Measurements from ENCODE around the gene LINGO1. TPM values are rescaled to one million over a fixed set of nuclear protein-coding genes. Genes with fewer than 3 reads are reported as not detected.

LINGO1 gene
- total and polyA plus RNA-seq, 4 donors, result 0.50 to 1.6 (median 0.75) TPM; not detected in 1

DNA sequence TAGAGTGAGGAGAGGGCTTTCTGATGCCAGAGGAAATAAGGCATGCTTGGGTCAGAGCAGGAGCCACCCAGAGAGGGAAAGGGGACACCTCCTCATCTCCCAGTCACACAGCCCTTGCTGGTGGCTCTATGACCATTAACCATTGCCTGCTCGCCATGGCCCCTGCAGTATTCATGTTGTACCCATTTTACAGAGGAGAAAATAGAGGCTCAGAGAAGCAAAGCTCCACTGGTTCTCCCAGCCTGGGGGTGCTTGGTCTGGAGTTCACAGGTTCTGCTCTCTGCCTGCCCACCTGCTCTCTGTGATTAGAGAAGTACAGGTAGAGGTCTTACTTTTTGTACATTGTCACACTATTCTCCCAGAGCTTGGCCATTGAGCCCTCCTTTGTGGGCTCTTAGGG lies 56.2 kb downstream of the LINGO1 start:
- TF ChIP-seq HNF4G (IDR thresholded peaks at IDR 0.05) (no peak), TAF1 (conservative IDR thresholded peaks at IDR 0.05) (no peak), SP1 (IDR thresholded peaks at IDR 0.05) (no peak), FOXA1 (IDR thresholded peaks at IDR 0.05) (no peak), NR2F2 (IDR thresholded peaks at IDR 0.05) (no peak), YY1 (IDR thresholded peaks at IDR 0.05) (no peak), RAD21 (IDR thresholded peaks at IDR 0.05) (no peak)
- TF ChIP-seq, protein P1, sequence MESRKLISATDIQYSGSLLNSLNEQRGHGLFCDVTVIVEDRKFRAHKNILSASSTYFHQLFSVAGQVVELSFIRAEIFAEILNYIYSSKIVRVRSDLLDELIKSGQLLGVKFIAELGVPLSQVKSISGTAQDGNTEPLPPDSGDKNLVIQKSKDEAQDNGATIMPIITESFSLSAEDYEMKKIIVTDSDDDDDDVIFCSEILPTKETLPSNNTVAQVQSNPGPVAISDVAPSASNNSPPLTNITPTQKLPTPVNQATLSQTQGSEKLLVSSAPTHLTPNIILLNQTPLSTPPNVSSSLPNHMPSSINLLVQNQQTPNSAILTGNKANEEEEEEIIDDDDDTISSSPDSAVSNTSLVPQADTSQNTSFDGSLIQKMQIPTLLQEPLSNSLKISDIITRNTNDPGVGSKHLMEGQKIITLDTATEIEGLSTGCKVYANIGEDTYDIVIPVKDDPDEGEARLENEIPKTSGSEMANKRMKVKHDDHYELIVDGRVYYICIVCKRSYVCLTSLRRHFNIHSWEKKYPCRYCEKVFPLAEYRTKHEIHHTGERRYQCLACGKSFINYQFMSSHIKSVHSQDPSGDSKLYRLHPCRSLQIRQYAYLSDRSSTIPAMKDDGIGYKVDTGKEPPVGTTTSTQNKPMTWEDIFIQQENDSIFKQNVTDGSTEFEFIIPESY (IDR thresholded peaks at IDR 0.05), result no peak
- TF ChIP-seq, protein P2, sequence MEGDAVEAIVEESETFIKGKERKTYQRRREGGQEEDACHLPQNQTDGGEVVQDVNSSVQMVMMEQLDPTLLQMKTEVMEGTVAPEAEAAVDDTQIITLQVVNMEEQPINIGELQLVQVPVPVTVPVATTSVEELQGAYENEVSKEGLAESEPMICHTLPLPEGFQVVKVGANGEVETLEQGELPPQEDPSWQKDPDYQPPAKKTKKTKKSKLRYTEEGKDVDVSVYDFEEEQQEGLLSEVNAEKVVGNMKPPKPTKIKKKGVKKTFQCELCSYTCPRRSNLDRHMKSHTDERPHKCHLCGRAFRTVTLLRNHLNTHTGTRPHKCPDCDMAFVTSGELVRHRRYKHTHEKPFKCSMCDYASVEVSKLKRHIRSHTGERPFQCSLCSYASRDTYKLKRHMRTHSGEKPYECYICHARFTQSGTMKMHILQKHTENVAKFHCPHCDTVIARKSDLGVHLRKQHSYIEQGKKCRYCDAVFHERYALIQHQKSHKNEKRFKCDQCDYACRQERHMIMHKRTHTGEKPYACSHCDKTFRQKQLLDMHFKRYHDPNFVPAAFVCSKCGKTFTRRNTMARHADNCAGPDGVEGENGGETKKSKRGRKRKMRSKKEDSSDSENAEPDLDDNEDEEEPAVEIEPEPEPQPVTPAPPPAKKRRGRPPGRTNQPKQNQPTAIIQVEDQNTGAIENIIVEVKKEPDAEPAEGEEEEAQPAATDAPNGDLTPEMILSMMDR (IDR thresholded peaks at IDR 0.05; ENCODE audit: low read depth, low read length, missing input control), result no peak
- WGBS, result 97% methylated on average over 1 of the region's 1 CpG

DNA sequence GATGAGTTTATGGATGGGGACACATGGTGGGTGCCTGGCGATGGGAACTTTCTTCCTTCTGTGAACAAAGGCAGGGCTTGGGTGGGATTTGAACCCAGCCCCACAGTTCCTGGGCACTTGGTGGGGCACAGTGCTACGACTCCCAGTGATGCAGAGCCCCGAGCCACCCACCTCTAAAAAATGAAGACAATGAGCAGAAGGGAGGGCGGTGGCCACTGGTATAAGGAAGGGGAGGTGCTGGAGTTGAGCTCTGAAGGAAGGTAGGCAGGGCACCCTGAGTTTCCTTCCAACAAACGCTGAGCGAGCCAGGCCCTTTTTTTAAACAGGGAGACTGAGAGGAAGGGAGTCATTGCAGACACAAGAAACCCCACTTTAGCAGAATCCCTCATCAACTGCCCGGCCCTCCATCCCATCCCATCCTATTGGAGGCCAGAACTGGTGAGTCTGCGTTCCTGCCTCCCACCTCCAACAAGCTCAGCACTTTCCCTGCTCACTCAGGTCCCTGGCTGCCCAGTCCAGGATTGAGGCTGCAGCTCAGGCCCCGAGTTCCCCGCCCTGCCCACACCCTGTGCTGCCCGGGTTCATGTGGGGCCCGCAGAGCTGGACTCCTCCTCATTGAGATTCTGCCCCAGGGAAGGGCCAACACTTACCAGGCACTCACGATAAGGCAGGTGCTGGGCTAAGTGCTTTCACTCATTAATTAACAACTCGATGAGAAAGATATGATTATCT lies 57.3 kb downstream of the LINGO1 start:
- TF ChIP-seq EGR1 (IDR thresholded peaks at IDR 0.05; ENCODE audit: low read depth in 2 of 2) (no peak), SP1 (IDR thresholded peaks at IDR 0.05) (no peak), NR2F2 (IDR thresholded peaks at IDR 0.05) (no peak), FOXA2 (IDR thresholded peaks at IDR 0.05) (no peak), RAD21 (IDR thresholded peaks at IDR 0.05) (no peak), YY1 (IDR thresholded peaks at IDR 0.05) (no peak), GABPA (IDR thresholded peaks at IDR 0.05 in 1 of 2, conservative IDR thresholded peaks at IDR 0.05 in 1 of 2) (no peak), RXRA (IDR thresholded peaks at IDR 0.05) (no peak), JUND (IDR thresholded peaks at IDR 0.05) (no peak), FOXA1 (IDR thresholded peaks at IDR 0.05) (no peak), HNF4G (IDR thresholded peaks at IDR 0.05) (no peak)
- TF ChIP-seq, protein P3, sequence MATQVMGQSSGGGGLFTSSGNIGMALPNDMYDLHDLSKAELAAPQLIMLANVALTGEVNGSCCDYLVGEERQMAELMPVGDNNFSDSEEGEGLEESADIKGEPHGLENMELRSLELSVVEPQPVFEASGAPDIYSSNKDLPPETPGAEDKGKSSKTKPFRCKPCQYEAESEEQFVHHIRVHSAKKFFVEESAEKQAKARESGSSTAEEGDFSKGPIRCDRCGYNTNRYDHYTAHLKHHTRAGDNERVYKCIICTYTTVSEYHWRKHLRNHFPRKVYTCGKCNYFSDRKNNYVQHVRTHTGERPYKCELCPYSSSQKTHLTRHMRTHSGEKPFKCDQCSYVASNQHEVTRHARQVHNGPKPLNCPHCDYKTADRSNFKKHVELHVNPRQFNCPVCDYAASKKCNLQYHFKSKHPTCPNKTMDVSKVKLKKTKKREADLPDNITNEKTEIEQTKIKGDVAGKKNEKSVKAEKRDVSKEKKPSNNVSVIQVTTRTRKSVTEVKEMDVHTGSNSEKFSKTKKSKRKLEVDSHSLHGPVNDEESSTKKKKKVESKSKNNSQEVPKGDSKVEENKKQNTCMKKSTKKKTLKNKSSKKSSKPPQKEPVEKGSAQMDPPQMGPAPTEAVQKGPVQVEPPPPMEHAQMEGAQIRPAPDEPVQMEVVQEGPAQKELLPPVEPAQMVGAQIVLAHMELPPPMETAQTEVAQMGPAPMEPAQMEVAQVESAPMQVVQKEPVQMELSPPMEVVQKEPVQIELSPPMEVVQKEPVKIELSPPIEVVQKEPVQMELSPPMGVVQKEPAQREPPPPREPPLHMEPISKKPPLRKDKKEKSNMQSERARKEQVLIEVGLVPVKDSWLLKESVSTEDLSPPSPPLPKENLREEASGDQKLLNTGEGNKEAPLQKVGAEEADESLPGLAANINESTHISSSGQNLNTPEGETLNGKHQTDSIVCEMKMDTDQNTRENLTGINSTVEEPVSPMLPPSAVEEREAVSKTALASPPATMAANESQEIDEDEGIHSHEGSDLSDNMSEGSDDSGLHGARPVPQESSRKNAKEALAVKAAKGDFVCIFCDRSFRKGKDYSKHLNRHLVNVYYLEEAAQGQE (IDR thresholded peaks at IDR 0.05), result no peak
- TF ChIP-seq, protein P4, sequence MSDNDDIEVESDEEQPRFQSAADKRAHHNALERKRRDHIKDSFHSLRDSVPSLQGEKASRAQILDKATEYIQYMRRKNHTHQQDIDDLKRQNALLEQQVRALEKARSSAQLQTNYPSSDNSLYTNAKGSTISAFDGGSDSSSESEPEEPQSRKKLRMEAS (IDR thresholded peaks at IDR 0.05), result no peak
- TF ChIP-seq, protein P2 (IDR thresholded peaks at IDR 0.05; ENCODE audit: low read depth, low read length, missing input control), result no peak
- TF ChIP-seq, protein P5, sequence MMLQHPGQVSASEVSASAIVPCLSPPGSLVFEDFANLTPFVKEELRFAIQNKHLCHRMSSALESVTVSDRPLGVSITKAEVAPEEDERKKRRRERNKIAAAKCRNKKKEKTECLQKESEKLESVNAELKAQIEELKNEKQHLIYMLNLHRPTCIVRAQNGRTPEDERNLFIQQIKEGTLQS (IDR thresholded peaks at IDR 0.05), result no peak
- Histone ChIP-seq H3K9ac (ENCODE audit: low read depth in 1 of 2, low read length in 2 of 2) (no peak overlapping the region), H3K9me3 (ENCODE audit: control insufficient read depth in 4 of 4, low read length in 3 of 4) (no peaks in the 10 kb centered on the region), H3K36me3 (ENCODE audit: control insufficient read depth in 4 of 4, insufficient read depth in 3 of 4, low read depth in 1 of 4, low read length in 3 of 4) (no peaks in the 10 kb centered on the region), H3K27me3 (ENCODE audit: control insufficient read depth in 4 of 4, insufficient read depth in 4 of 4, low read length in 3 of 4) (no peaks in the 10 kb centered on the region), H3K27ac (ENCODE audit: low read depth in 1 of 2, low read length in 2 of 2) (no peak overlapping the region), H3K4me1 (ENCODE audit: control insufficient read depth in 4 of 4, insufficient read depth in 4 of 4, low read length in 3 of 4) (no peaks in the 10 kb centered on the region), H3K4me3 (ENCODE audit: low read depth in 1 of 3, low read length in 3 of 3) (no peak overlapping the region)
- no peak for DNase-seq (ENCODE audit: low spot score)
- 84% methylated on average over 14 of the region's 14 CpGs for WGBS

More for the DNA sequence above, 56.2 kb downstream of the LINGO1 start:
- Histone ChIP-seq H3K27me3 (ENCODE audit: control insufficient read depth in 4 of 4, insufficient read depth in 4 of 4, low read length in 3 of 4) (no peaks in the 10 kb centered on the region), H3K9me3 (ENCODE audit: control insufficient read depth in 4 of 4, low read length in 3 of 4) (no peaks in the 10 kb centered on the region), H3K4me3 (ENCODE audit: low read depth in 1 of 3, low read length in 3 of 3) (no peak overlapping the region), H3K4me1 (ENCODE audit: control insufficient read depth in 4 of 4, insufficient read depth in 4 of 4, low read length in 3 of 4) (no peaks in the 10 kb centered on the region), H3K36me3 (ENCODE audit: control insufficient read depth in 4 of 4, insufficient read depth in 3 of 4, low read depth in 1 of 4, low read length in 3 of 4) (no peaks in the 10 kb centered on the region), H3K27ac (ENCODE audit: low read depth in 1 of 2, low read length in 2 of 2) (no peak overlapping the region), H3K9ac (ENCODE audit: low read depth in 1 of 2, low read length in 2 of 2) (no peak overlapping the region)
- DNase-seq (ENCODE audit: low spot score), result no peak

Data from liver (tissue), 9 donors.